Measurements from ENCODE around the gene AFAP1. TPM values are rescaled to one million over a fixed set of nuclear protein-coding genes. Genes with fewer than 3 reads are reported as not detected.

The AFAP1 gene
- total RNA-seq, 1 donor from 2014 or later = 6.8 TPM

GRCh38 chr4:7984286-7984925 lies 44.7 kb upstream of the AFAP1 start:
- DNase-seq (ENCODE audit: low read depth) = no peak
- TF ChIP-seq CTCF (IDR thresholded peaks at IDR 0.05; ENCODE audit: insufficient read depth, low read length, severe bottlenecking) = no peak
- Histone ChIP-seq H3K4me3 (ENCODE audit: low read depth, low read length) (no peak overlapping the region), H3K36me3 (ENCODE audit: control insufficient read depth, insufficient read depth, low read length) (no peaks in the 10 kb centered on the region), H3K27me3 (ENCODE audit: control insufficient read depth, insufficient read depth, low read length) (peaks cover 3% of the 10 kb centered on the region)
- FAIRE-seq = no peak

DNA sequence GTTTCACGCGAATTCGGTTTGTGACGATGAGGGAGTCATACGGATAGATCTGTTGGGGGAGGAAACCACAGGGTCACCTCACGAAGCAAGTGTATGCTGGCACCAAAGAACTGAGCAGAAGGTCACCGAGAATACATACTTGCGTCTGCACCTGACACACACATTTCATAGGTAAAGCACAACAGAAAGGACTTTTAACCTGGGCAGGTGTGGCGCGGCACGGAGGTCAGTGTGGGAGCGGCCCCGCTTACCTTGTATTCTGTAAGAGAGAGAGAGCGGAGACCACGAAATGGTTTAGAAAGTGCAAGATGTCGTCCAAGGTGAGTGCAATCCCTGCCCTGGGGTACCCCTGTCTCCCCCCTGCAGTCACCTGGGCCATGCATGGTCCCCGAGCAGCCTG lies 43.6 kb upstream of the AFAP1 start:
- H3K4me3 ChIP-seq (ENCODE audit: low read depth, low read length) = no peak overlapping the region
- FAIRE-seq (no peak), DNase-seq (ENCODE audit: low read depth) (no peak)
- no peaks in the 10 kb centered on the region for H3K36me3 ChIP-seq (ENCODE audit: control insufficient read depth, insufficient read depth, low read length)
- no peak for TF ChIP-seq CTCF (IDR thresholded peaks at IDR 0.05; ENCODE audit: insufficient read depth, low read length, severe bottlenecking)
- peaks cover 3% of the 10 kb centered on the region for H3K27me3 ChIP-seq (ENCODE audit: control insufficient read depth, insufficient read depth, low read length)

GRCh38 chr4:7981738-7982394 lies 42.2 kb upstream of the AFAP1 start:
- Histone ChIP-seq H3K36me3 (ENCODE audit: control insufficient read depth, insufficient read depth, low read length) (no peaks in the 10 kb centered on the region), H3K4me3 (ENCODE audit: low read depth, low read length) (no peak overlapping the region), H3K27me3 (ENCODE audit: control insufficient read depth, insufficient read depth, low read length) (peaks cover 3% of the 10 kb centered on the region)
- FAIRE-seq (no peak), DNase-seq (ENCODE audit: low read depth) (no peak)
- TF ChIP-seq CTCF (IDR thresholded peaks at IDR 0.05; ENCODE audit: insufficient read depth, low read length, severe bottlenecking) = no peak

GRCh38 chr4:7980036-7980435 lies 40.4 kb upstream of the AFAP1 start:
- H3K27me3 ChIP-seq (ENCODE audit: control insufficient read depth, insufficient read depth, low read length) = peaks cover 3% of the 10 kb centered on the region
- no peak for TF ChIP-seq CTCF (IDR thresholded peaks at IDR 0.05; ENCODE audit: insufficient read depth, low read length, severe bottlenecking)
- DNase-seq (ENCODE audit: low read depth) (peak; percentile 45), FAIRE-seq (no peak)
- H3K36me3 ChIP-seq (ENCODE audit: control insufficient read depth, insufficient read depth, low read length) = no peaks in the 10 kb centered on the region
- no peak overlapping the region for H3K4me3 ChIP-seq (ENCODE audit: low read depth, low read length)

GRCh38 chr4:7979652-7979968 lies 39.9 kb upstream of the AFAP1 start:
- no peak for TF ChIP-seq CTCF (IDR thresholded peaks at IDR 0.05; ENCODE audit: insufficient read depth, low read length, severe bottlenecking)
- FAIRE-seq (no peak), DNase-seq (ENCODE audit: low read depth) (no peak)
- H3K4me3 ChIP-seq (ENCODE audit: low read depth, low read length) = no peak overlapping the region
- H3K36me3 ChIP-seq (ENCODE audit: control insufficient read depth, insufficient read depth, low read length) = no peaks in the 10 kb centered on the region
- peaks cover 3% of the 10 kb centered on the region for H3K27me3 ChIP-seq (ENCODE audit: control insufficient read depth, insufficient read depth, low read length)

Data from bronchial epithelial cell (primary cell).